IPS-18c (cell line): ENCODE results near the gene TRIM41.
"Not testable (repeated sequence)": the region's sequence is repeated elsewhere in the genome, so short reads cannot be mapped to it uniquely, and the experiment has no call there.

Source experiments
- H3K4me3 ChIP-seq: 2 replicates; pipeline ENCODE4 v1.7.0; 2013; ENCODE audit warnings: low read depth, mild to moderate bottlenecking, low read length, moderate library complexity; ENCODE audit not compliant: insufficient read depth
- H3K9me3 ChIP-seq: one replicate; pipeline ENCODE4 v1.6.1; 2013; ENCODE audit warnings: mild to moderate bottlenecking, low read length, moderate library complexity; ENCODE audit not compliant: control insufficient read depth, insufficient read depth

TRIM41 gene

DNA sequence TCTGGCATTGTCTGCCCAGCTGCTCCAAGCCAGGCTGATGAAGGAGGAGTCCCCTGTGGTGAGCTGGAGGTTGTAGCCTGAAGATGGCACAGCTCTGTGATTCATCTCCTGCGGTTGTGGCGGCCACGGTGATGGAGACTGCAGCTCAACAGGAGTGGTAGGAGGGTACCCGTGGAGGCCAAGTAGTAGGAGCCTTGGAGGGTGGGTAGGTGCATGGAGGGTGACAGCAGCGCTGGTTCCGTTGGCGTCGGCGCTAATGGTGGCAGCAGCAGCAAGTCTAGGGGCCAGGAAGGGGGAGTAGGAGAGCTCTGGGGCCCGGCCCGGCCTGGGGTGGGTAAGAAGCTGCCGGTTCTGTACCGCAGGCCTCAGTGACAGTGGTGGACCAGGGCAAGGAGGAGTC is 60.3 kb downstream of the TRIM41 start:
- no peak overlapping the region for H3K4me3 ChIP-seq
- H3K9me3 ChIP-seq, result no peaks in the 10 kb centered on the region

DNA sequence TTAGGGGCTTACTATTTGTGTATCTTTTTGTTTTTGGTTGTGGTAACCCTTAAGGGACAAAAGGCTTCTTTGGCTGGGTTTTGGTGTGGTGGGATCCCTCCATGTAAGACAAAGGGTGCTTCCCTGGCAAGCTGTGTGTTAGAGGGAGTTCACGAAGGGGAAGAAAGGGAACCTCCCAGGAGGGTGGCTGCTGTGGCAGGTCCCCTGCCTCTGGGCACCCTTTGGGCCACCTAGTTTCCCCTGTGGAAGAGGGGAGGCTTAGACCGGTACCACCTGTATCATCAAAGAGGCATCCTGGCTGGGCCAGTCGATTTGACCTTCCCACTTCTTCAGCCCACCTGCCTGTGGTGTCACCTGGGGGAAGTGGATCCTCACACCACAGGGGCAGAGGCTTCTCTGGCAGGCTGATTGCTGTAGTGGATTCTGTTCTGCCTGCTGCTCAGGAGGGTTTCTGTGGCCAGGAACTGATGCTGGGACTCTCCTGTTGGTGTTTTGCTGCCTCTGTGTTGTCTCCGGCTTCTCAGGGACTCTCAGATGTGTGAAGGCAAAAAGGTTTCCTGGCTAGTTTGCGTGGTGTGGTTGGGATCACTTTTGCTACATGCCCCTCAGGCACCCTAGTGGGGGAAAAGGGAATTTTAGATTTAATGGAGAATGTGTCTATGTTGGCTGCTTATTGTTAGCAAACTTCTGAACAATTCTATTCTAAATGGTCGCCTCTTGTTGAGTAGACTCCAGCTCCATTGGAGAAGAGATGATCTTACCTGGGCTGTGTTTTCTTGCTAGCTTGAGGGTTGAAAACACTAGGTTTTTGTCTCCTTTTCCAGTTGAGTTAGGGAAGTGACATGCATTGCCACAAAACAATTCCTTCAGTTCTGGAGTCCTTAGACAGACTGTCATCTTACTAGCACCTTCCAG is 61.0 kb downstream of the TRIM41 start:
- not testable (repeated sequence) for H3K4me3 ChIP-seq, H3K9me3 ChIP-seq
